ENCODE data around the gene JCAD. TPM values are rescaled to one million over a fixed set of nuclear protein-coding genes. Genes with fewer than 3 reads are reported as not detected.

JCAD gene
- total RNA-seq, 1 experiment from 2014 or later: 0.77 TPM

DNA sequence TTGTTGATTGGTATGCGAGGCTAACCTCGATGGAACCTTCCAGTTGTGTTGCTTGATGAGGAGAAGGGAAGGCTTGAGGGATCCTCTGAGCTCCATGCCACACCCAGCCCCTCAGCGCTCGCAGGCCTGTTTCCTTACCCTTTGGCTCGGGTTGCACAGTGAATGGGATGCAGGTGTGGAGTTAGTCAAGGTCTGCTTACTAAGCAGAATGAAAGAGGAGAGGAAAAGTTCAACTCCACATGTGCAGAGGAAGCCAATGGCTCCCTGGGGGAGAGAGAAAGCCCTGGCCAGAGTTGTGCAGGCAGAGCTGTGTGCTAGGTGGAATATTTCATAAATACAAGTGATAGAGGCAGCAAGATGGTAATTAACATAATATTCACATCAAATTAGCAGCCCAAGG, 85.5 kb downstream of the JCAD start:
- Mint-ChIP-seq H3K9me3 (peaks cover 0 to 13% of the 10 kb centered on the region in 2 experiments; a peak in 4 of 5 replicates), H3K4me1 (0 out of 4 replicates have a peak, but pooled peaks cover 0 to 3% of the 10 kb centered on the region in 2 experiments), H3K4me3 (no peak overlapping the region), H3K27ac (no peak overlapping the region), H3K36me3 (ENCODE audit: insufficient read depth in 1 of 3, low read depth in 3 of 3) (peaks cover 0 to 7% (median 2%) of the 10 kb centered on the region in 3 experiments; a peak in 4 of 7 replicates), H3K27me3 (ENCODE audit: low read depth) (no peaks in the 10 kb centered on the region)
- no peak overlapping the region for H2BK20ac ChIP-seq (ENCODE audit: low read depth, low read length, poor library complexity, severe bottlenecking)
- no peak overlapping the region for H3K56ac ChIP-seq (ENCODE audit: insufficient read length, low read depth, low read length)
- no peaks in the 10 kb centered on the region for H4K20me1 ChIP-seq (ENCODE audit: control insufficient read depth, insufficient read depth, insufficient read length)
- no peak overlapping the region for H3K23ac ChIP-seq (ENCODE audit: insufficient read length, low read depth, low read length)
- no peak overlapping the region for H3T11ph ChIP-seq (ENCODE audit: low read length)
- H3K79me2 ChIP-seq (ENCODE audit: insufficient read depth, low read length): no peaks in the 10 kb centered on the region
- H3K27me3 ChIP-seq (ENCODE audit: insufficient read depth, low read length): no peaks in the 10 kb centered on the region
- H3K4ac ChIP-seq (ENCODE audit: low read depth, low read length): no peak overlapping the region
- no peak overlapping the region for H2AFZ ChIP-seq (ENCODE audit: low read length)
- no peak overlapping the region for H2BK15ac ChIP-seq (ENCODE audit: low read depth, low read length)
- no peak overlapping the region for H4K91ac ChIP-seq (ENCODE audit: insufficient read length, low read depth, low read length)
- no peak overlapping the region for H3K27ac ChIP-seq (ENCODE audit: insufficient read length, low read depth, low read length)
- H4K8ac ChIP-seq (replicated peaks; ENCODE audit: insufficient read length, low read depth, low read length): no peak overlapping the region
- whole genome bisulfite sequencing (ENCODE audit: extremely low coverage, insufficient read length, low lambda C conversion rate): no CpG with 5 or more reads among the region's 5 CpGs
- no peak overlapping the region for H3K18ac ChIP-seq (ENCODE audit: insufficient read length, low read depth, low read length)
- TF ChIP-seq, protein P1, sequence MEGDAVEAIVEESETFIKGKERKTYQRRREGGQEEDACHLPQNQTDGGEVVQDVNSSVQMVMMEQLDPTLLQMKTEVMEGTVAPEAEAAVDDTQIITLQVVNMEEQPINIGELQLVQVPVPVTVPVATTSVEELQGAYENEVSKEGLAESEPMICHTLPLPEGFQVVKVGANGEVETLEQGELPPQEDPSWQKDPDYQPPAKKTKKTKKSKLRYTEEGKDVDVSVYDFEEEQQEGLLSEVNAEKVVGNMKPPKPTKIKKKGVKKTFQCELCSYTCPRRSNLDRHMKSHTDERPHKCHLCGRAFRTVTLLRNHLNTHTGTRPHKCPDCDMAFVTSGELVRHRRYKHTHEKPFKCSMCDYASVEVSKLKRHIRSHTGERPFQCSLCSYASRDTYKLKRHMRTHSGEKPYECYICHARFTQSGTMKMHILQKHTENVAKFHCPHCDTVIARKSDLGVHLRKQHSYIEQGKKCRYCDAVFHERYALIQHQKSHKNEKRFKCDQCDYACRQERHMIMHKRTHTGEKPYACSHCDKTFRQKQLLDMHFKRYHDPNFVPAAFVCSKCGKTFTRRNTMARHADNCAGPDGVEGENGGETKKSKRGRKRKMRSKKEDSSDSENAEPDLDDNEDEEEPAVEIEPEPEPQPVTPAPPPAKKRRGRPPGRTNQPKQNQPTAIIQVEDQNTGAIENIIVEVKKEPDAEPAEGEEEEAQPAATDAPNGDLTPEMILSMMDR (conservative IDR thresholded peaks at IDR 0.05): no peak
- no peak overlapping the region for H2AK5ac ChIP-seq (ENCODE audit: insufficient read length, low read length)
- no peak overlapping the region for H2BK120ac ChIP-seq (ENCODE audit: low read depth, low read length, poor library complexity, severe bottlenecking)
- no peak overlapping the region for H2BK12ac ChIP-seq (ENCODE audit: insufficient read length, low read depth, low read length)
- no peak overlapping the region for H4K5ac ChIP-seq (ENCODE audit: insufficient read length, low read depth, low read length)
- H3K14ac ChIP-seq (ENCODE audit: insufficient read depth, low read length): no peak overlapping the region
- H3K79me1 ChIP-seq (ENCODE audit: insufficient read depth, low read depth, low read length, poor library complexity, severe bottlenecking): no peaks in the 10 kb centered on the region
- H3K23me2 ChIP-seq (ENCODE audit: insufficient read length, low read depth, low read length, poor library complexity, severe bottlenecking): no peaks in the 10 kb centered on the region
- no peaks in the 10 kb centered on the region for H3K9me3 ChIP-seq (ENCODE audit: control insufficient read depth, low read depth, low read length)
- no peak overlapping the region for H2BK5ac ChIP-seq (ENCODE audit: insufficient read length, low read length)
- no peak for DNase-seq
- H3K9ac ChIP-seq (ENCODE audit: extremely low read depth, insufficient read length, low read length): no peak overlapping the region
- H3K4me1 ChIP-seq (ENCODE audit: insufficient read depth, low read length): no peaks in the 10 kb centered on the region
- H3K4me2 ChIP-seq (ENCODE audit: insufficient read depth, insufficient read length, low read length): no peak overlapping the region
